T-helper 1 cell treated with Interleukin-12 subunit alpha and Interleukin-12 subunit beta and Interleukin-4 antibody, amounts not matched to agents 30 ng/mL and 1 ng/mL, for 36 hours (primary cell): ENCODE results near the gene NDRG2. TPM values are rescaled to one million over a fixed set of nuclear protein-coding genes. Genes with fewer than 3 reads are reported as not detected.

Experiments
- intact Hi-C: fragments of 100-400 bp; cut with micrococcal nuclease; formaldehyde crosslinking; loops from one replicate; pipeline ENCODE4 v1.15.1; 2024
- total RNA-seq: library from RNA; stranded (reverse); gene quantifications from 2 replicates; pipeline ENCODE4 v1.2.3, GENCODE V29; 2022

The NDRG2 gene
- total RNA-seq, 1 donor from 2014 or later = 4.6 TPM

- intact Hi-C loops = no loop called here
Observed at GRCh38 chr14:21056520-21057163, 31.8 kb upstream of the NDRG2 start.

- intact Hi-C loops = no loop called here
Observed at GRCh38 chr14:21055432-21056117, 30.7 kb upstream of the NDRG2 start.

- intact Hi-C loops = no loop called here
Observed at GRCh38 chr14:21054768-21055145, 29.9 kb upstream of the NDRG2 start.

GRCh38 chr14:21054123-21054767, 29.4 kb upstream of the NDRG2 start:
- intact Hi-C loops = no loop called here

GRCh38 chr14:21053184-21054122, 28.6 kb upstream of the NDRG2 start:
- intact Hi-C loops = no loop called here

GRCh38 chr14:21050597-21050996, 25.7 kb upstream of the NDRG2 start:
- intact Hi-C loops = no loop called here

GRCh38 chr14:21049271-21049673, 24.4 kb upstream of the NDRG2 start:
- intact Hi-C loops = no loop called here

GRCh38 chr14:21048638-21049037, 23.8 kb upstream of the NDRG2 start:
- intact Hi-C loops = no loop called here

GRCh38 chr14:21047378-21047781, 22.5 kb upstream of the NDRG2 start:
- intact Hi-C loops = no loop called here

GRCh38 chr14:21043974-21044618, 19.2 kb upstream of the NDRG2 start:
- intact Hi-C loops = no loop called here

- intact Hi-C loops = no loop called here
Observed at GRCh38 chr14:21043387-21043973, 18.6 kb upstream of the NDRG2 start.

GRCh38 chr14:21042918-21043317, 18.1 kb upstream of the NDRG2 start:
- intact Hi-C loops = no loop called here

GRCh38 chr14:21041676-21042433, 17.0 kb upstream of the NDRG2 start, which contains the start of gene RNASE7:
Gene RNASE7, plus strand, starts transcription at chr14:21042362. Its CDS starts 631 bp downstream, at chr14:21042993.
- intact Hi-C loops = no loop called here

GRCh38 chr14:21040941-21041340, 16.1 kb upstream of the NDRG2 start:
- intact Hi-C loops = loop anchor here (1.0 kb wide), 1 partner anchor 27 kb away; no protein-coding TSS in a partner anchor

GRCh38 chr14:21040370-21040925, 15.6 kb upstream of the NDRG2 start:
- intact Hi-C loops = loop anchor here (1.0 kb wide), 1 partner anchor 26 kb away; no protein-coding TSS in a partner anchor

- intact Hi-C loops = loop anchor here (1.0 kb wide), 1 partner anchor 25 kb away; no protein-coding TSS in a partner anchor
Observed at GRCh38 chr14:21039585-21040369, 14.9 kb upstream of the NDRG2 start.

GRCh38 chr14:21038441-21039422, 13.9 kb upstream of the NDRG2 start:
- intact Hi-C loops = no loop called here
